T-helper 2 cell treated with Interferon-gamma antibody and Interleukin-4, amounts not matched to agents 5 μg/mL and 100 μg/mL, for 36 hours (primary cell): ENCODE measurements around the gene ABCF2.
A peak's percentile ranks its signal among the peaks of the same experiment; 100 is the strongest.

Experiments
- DNase-seq: peaks from one replicate; pipeline ENCODE4 v3.0.0; 2021; ENCODE audit warnings: low spot score
- H3K27ac Mint-ChIP-seq: one replicate; pipeline ENCODE4 v1.8.0; 2021; ENCODE audit warnings: mild to moderate bottlenecking, mixed read lengths
- H3K27me3 Mint-ChIP-seq: one replicate; pipeline ENCODE4 v1.8.0; 2021; ENCODE audit warnings: low read depth, mixed read lengths
- H3K36me3 Mint-ChIP-seq: one replicate; pipeline ENCODE4 v1.8.0; 2021; ENCODE audit warnings: low read depth, mixed read lengths
- H3K4me1 Mint-ChIP-seq: one replicate; pipeline ENCODE4 v1.8.0; 2021; ENCODE audit warnings: low read depth, mixed read lengths
- H3K4me3 Mint-ChIP-seq: one replicate; pipeline ENCODE4 v1.8.0; 2022; ENCODE audit warnings: mild to moderate bottlenecking, moderate library complexity, mixed read lengths
- H3K9me3 Mint-ChIP-seq: one replicate; pipeline ENCODE4 v1.8.0; 2021; ENCODE audit warnings: mixed read lengths

Gene ABCF2

DNA sequence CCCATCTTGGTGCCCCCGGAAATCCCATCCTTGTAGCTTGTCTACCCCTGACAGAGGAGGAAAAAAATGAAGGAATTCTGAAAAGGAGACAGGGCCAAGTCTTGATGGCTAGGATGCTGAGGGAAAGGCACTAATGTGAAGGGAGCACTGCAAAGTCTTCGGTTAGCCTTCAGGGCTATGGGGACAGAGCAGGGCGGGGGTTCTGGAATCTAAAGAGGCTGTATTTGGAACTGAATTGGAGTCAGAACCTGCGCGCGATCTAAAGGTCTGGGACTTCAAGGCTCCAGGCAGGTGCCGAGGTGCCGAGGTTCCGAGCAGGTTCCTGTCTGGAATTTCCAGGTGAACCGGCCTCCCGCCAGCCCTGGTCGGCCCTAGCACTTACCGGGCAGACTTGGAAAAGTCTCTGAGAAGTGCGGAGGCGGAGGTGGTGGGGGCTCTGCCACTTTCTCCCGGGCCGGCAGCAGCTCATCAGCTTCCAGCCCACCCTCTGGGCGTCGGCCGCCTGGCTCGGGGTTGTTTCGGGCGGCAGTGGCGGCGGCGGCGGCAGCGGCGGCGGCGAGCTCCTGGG, 60.3 kb downstream of the ABCF2 start:
- H3K9me3 Mint-ChIP-seq: no peaks in the 10 kb centered on the region
- peaks cover 40% of the 10 kb centered on the region for H3K27me3 Mint-ChIP-seq
- H3K27ac Mint-ChIP-seq: no peak overlapping the region
- H3K36me3 Mint-ChIP-seq: no peaks in the 10 kb centered on the region
- peaks cover 4% of the 10 kb centered on the region for H3K4me1 Mint-ChIP-seq
- DNase-seq: no peak
- peak overlapping the region; percentile 17 for H3K4me3 Mint-ChIP-seq
